HG02938 (cell line): Measurements from ENCODE around the gene RGS12.

ENCODE experiments used
- ATAC-seq: cut with Tn5 transposase; IDR thresholded peaks from one replicate; pipeline ENCODE4 v1.9.1; 2021; ENCODE audit warnings: mild to moderate bottlenecking, moderate library complexity; ENCODE audit not compliant: unreplicated experiment

RGS12 gene

DNA sequence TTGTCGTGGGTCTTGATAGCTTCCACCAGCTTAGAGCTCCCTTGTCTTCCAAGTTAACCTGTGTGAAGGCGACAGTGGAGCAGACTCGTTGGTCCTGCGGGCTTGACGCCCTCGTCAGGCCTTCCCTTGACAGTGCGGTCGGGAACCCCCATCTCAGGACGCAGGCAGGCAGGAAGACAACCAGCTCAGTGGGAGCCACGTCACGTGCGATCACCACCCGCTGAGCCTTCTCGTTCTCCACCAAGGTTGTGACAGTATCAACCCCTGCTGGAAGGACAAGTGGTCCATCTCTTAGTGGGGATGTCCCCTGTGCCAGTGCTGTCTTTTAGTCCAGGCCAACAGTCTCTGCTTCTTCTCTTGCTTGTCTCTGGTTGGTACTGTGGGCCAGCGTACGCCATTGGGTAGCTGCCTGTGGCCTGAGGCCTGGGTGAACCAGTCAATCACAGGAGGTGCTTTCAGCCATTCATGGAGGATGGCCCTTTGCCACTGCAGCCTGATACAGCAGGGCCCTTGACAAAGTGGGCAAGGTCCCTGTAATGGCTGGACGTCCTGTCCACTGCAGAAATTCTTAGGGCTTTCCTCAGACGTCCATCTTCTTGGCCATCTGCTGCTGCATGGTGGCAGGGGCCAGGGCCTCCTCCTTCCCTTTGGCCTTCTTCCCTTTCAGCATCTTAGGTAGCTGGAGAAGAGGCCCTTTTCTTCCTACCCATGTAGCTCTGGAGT is 31.4 kb downstream of the RGS12 start:
- ATAC-seq = no peak

DNA sequence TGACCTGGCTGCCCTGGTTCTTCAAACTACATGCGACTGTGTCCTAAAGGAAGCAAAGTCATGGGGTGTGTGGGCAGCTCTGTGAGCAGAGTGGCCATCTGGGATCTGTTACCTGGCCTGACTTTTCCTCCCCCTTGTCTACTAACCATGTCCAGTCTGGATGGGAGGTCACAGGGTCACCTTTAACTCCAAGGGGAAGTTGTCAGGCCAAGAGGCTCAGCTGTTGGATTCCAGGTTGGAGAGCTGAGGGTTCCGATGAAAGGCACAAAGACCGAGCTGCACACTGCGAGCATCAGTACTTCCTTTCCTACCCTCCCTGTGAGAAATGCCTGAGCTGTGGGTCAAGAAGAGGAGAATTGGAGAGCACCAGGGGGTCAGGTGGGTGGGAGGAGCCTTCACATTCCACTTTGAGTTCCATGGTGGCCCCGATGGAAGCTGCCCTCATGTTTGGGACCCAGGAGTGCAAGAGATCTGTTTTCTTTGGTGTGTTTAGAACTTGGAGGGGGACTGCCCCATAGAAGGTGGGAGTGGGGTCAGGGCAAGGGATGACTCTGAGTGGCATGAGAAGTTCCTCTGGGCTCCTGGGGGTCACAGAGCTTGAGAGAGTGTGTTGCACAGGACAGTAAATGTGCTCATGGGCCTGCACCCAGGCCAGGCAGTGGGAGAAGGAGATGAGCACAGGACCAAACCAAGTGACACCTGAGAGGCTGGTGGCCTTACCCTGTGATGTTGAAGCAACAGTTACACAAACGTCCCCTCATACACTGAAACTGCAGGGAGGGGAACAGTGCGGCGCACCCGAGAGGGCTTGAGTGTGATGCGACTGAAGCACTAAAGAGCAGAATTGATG is 36.2 kb downstream of the RGS12 start:
- ATAC-seq = no peak

DNA sequence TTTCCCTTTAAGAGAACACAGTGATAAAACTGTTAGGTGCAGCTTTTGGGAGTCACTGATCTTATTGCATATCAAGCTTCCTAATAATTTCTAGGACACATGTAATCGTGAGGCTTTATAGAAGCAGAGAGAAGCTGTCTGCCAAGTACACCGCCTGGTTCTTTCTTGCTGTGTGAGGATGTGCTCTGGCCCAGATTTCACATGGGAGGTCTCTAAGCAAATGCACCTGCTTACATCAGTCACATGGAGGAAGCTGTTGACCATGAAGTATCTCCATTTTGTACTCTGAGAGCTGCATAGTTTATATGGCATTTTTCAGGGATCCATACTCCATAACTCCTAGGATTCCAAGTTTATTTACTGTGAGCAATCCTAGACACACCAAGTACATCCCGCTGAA is 37.1 kb downstream of the RGS12 start:
- no peak for ATAC-seq

DNA sequence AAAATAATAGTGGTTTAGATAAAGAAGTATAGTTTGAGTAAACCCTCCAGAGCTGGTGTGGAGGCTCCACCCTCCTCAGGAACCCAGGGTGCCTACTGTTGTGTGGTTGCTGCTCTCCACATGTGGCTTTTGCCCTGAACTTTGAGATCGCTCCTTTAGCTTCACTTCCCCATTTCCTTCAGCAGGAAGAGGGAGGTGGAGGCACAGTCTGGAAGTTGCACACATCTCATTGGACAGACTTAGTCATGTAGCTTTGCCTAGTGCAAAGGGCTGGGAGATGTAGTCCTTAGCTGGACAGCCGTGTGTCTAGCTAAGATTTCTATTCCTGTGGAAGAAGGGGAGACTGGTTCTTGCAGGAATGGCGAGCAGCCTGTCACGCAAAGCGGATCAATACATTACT is 37.9 kb downstream of the RGS12 start:
- ATAC-seq = no peak

DNA sequence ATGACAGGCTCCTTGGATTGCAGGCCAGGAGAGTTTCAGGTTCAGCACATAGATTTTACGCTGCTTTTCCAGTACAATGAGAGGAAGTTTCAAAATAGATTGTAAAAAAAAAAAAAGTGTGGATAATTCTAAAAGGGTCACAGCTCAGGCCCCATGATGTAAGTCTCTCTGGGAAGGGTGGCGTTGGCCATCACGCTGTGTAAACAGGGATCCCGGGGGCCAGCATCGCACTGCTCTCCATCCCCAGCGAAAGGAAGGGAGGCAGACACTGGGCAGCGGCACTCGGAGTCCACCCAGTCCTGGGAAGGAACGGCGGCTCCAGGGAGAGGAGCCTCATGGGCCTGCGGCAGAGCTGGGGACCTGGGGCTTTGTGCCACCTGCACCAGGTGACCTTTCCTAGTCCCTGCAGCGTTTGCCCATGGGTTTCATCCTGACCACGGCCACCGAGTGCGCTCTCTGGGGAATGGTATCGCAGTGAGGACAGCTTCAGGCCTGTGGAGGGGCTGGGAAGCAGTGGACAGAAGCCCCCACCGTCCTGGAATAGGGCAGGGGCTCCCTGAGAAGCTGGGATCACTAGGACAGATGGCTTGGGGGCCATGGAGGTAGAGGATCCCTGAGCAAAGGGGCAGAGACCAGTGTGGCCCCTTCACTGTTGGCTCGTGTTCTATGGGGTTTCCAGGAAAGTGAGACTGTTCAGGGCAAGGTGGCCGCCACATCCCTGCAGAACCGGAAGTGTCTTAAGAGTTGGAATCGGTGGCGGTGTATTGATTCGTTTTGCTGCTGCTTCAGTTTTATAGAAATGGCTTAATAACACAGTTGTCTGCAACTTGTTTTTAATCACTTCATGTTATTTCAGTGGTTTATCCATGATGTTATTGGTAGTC is 38.9 kb downstream of the RGS12 start:
- ATAC-seq = no peak

DNA sequence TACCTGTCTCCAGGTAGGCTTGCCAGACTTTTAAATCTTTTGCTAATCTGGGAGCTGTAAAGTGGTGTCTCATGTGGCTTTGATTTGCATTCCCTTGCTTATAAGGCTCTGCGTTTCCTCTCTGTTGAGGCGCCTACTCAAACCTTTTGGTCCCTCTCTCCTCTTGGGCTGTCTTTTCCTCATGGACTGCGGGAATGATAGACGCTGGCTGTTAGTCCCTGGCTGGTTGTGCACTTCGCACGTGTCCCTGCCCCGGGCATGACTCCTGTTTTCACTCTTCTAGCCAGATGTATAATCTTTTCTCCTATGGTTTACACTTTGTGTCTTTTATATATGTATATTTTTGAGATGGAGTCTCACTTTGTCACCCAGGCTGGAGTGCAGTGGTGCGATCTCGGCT is 39.7 kb downstream of the RGS12 start:
- no peak for ATAC-seq

DNA sequence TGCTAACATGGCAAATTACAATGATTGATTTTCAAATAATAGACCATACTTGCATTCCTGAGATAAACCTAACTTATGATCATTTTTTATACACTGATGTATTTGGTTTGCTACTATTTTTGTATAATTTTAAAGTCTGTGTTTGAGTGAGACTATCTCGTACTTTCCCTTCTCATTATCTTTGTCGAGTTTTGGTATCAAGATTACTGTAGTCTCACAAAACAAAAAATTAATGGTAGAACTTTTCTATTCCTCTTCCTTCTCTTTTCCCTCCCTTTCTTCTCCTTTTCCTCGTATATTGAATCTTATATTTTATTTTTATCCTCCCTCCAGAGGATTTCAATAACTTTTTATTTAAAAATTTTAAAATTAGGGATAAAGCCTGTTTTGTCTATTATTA is 41.5 kb downstream of the RGS12 start:
- ATAC-seq = no peak

DNA sequence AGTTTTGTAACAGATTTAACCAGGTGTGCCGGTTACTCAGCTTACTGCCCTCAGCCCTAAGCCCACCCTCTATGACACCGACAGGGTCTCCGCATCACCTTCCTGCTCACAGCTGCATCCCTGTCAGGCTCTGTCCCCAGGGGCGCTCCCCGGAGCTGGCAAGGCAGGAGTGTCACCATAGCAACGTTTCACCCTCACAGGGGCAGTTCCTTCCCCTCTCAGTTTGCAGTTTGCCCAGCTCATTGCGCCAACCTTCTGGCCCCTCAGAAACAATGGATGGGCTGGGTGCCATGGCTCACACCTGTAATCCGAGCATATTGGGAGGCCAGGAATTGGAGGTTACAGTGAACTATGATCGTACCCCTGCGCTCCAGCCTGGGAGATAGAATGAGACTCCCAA is 42.6 kb downstream of the RGS12 start:
- no peak for ATAC-seq

DNA sequence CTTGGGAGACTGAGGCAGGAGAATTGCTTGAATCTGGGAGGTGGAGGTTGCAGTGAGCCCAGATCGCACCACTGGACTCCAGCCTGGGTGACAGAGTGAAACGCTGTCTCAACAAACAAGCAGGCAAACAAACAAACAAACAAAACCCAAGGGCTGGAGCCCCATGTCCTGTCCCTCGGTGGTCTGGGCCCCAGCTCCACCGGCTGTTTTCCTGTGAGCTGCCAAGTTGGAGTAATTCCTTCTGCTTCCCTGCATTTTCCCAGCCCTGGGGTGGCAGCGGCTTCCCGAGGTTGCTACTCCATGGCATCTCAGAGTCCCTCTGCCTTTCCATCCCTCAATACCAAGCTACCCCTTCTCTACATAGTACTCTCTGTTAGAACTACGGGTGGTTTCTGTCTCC is 43.2 kb downstream of the RGS12 start:
- no peak for ATAC-seq

DNA sequence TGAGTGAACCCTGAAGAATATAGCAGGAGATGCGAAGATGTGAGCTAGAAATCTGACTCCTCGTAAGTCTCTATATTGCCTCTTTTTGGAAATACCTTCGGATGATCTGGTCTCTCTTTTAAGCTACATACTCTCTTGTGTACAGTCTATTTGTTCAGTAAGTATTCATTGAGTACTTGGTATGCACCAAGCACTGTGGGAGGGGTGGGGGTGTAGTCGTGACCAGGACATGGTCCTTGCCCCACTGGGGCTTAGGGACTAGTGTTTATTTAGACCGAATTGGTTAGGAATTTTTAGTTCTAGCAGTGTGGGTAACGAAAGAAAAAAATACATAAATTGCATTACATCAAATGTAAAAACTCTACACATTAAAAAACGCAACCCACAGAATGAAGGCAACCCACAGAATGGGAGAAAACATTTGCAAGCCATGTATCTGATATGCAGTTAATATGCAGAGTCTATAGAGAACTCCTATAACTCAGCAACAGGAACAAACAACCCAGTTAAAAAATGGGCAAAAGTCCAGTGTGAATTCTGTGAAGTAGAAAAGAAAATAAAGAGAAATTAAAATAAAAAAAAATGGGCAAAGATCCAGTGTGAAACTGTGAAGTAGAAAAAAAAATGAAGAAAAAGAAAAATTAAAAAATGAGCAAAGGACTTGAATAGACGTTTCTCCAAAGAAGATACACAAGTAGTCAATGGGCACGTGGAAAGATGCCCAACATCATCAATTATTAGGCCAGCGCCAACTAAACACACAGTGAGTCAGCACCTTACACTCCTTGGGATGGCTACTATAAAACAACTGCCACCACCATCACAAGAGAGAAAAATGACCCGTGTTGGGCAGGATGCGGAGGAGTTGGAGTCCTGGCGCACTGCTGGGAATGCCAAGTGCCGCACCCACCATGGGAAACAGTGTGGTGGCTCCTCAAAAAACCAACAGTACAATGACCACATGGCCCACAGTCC is 43.8 kb downstream of the RGS12 start:
- no peak for ATAC-seq

DNA sequence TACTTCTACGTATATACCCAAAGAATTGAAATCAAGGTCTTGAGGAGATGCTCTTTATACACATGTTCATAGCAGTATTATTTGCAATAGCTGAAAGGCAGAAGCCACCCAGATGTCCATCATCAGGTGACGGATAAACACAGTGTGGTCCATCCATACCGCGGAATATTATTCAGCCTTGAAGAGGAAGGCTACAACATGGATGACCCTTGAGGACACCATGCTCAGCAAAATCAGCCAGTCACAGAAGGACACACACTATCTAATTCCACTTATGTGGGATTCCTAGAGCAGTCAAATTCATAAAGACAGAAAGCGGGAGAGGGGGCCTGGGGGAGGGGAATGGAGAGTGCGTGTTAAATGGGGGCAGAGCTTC is 44.5 kb downstream of the RGS12 start:
- ATAC-seq = no peak

DNA sequence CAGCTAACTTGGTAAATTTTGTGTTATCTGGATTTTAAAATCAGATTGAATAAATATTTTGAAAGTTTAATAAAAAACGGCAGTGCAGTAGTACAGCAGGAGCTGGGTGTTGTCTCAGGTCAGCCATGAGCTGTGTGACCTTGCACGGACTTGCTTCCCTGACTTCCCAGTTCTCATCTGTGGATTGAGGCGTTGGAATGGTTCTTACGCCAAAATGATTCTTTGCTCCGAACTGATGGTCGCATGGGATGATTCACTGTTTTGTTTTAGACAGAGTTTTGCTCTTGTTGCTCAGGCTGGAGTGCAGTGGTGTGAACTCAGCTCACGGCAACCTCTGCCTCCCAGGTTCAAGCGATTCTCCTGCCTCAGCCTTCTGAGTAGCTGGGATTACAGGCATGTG is 45.0 kb downstream of the RGS12 start:
- ATAC-seq = no peak

DNA sequence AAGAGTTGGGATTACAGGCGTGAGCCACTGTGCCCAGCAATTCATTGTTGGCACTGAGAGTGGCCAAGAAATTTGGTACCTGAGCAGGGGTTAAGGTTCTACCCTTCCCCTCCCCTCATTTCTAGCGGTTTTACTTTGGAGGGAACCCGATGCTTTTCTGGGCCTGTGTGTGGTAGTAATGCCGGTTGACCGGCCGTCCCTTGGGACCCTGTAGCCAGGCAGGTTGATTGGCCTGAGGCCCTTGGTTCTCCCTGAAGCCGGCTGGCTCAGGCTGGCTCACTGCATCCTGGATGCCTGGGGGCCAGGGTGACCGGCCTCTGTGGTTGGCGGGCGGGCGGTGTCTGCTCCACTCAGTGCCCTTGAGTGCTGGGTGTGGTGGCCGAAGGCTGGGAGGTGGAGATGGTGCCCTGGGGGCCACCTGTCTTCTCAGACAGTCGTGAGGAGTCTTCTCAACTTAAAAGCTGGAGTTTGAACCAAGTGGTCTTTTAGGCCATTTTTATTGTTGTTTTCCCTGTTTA is 45.6 kb downstream of the RGS12 start:
- ATAC-seq = no peak

DNA sequence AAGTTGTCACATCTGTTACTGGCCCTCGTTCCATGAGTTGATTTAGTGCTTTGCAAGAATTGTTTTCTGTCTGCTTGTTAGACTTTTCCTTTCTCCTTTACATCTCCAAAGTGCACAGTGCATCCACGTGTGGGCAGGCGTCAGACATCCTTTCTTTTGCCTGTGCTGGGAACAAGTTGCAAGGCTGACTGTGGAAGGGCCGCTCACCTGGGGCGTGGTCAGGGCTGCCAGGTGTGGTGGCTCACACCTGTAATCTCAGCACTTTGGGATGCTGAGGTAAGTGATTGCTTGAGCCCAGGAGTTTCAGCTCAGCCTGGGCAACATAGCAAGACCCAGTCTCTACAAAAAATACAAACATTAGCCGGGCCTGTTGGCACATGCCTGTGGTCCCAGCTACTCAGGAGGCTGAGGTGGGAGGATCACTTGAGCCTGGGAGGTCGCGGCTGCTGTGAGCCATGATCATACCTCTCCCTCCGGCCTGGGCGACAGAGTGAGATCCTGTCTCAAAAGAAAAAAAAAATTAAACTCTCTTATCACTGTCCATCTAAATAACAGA is 46.2 kb downstream of the RGS12 start:
- ATAC-seq = no peak

DNA sequence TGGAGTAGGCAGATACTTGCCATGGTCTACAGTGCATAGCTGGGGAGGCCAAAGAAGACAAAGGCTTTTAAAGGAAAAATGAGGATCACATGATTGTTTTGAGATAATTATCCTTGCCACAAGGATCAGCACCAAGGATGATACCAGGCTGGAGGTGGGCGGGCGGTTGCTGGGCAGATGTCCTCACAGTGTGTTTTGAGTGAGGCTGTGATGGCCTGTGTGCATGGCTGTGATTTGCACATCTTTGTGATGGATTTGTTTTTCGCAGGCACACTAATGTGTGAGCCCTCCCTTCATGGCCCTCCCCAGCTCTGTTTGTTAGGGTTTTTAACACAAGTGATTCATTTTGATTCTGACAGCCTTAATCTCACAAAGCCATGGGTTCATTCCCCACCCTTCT is 46.8 kb downstream of the RGS12 start:
- no peak for ATAC-seq

DNA sequence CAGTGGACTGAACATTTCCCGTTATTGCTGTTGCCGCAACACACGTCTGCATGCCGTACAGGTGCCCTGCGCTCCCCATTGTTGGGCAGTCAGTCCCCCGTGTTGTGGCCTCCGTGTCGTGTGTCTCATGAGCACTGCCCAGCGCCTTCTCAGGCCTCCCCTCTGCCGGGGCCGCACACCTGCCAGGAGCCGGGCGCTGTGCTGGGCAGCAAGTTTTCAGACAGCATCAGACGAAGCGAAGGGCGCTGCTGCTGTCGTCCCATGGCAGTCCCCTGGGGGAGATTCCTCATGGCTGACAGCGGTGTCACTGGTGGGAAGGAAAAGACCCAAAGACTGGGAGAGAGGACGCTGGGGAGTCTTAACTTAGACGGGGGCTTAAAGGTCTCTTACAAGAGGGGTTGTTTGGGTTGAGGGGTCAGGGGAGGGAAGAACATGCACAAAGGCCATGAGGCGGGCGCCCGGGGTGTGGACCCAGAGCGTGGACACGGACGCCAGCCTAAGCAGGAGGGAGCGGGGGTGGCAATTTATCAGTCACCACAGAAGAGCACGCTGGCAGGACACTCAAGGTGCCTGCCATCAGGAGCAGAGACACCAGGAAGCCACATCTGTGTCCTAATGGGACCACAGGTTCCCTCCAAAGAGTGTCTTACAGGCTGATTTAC is 47.3 kb downstream of the RGS12 start:
- no peak for ATAC-seq

DNA sequence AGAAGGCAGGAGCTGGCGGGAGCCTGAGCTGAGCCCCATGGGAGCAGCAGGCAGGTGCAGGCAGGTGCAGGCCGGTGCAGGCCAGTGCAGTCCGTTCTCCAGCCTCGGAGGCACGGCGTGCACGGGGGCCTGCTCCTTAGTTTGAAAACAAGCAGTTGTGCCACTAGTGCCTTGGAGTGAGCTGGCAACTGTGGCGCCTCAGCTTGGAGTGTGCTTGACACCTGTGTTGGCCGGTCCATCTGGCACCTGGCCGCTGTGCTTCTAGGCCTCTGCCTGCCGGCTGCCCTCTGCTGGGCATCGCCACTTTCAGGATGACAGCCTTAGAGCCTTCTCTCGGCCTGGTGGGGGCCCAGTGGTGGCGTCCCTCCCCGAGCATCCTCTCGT is 47.9 kb downstream of the RGS12 start:
- no peak for ATAC-seq

DNA sequence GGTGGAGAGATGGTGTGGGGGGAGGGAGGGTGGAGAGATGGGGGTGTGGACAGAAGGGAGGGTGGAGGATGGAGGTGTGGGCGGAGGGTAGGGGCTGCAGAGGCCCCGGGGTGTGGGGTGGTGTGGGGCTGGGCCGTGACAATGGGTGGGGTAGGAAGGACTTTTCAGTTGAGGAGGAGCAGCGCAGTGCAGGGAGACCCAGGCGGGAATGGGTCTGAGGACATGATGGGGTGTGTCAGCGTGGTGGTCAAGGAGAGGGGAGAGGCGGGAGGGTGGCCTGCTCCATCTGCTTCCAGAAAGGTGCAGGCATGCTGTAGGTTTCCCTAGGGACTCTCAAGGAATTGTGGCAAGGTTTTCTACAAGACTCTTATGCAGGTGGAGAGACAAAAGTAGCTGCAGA is 48.9 kb downstream of the RGS12 start:
- ATAC-seq = no peak

DNA sequence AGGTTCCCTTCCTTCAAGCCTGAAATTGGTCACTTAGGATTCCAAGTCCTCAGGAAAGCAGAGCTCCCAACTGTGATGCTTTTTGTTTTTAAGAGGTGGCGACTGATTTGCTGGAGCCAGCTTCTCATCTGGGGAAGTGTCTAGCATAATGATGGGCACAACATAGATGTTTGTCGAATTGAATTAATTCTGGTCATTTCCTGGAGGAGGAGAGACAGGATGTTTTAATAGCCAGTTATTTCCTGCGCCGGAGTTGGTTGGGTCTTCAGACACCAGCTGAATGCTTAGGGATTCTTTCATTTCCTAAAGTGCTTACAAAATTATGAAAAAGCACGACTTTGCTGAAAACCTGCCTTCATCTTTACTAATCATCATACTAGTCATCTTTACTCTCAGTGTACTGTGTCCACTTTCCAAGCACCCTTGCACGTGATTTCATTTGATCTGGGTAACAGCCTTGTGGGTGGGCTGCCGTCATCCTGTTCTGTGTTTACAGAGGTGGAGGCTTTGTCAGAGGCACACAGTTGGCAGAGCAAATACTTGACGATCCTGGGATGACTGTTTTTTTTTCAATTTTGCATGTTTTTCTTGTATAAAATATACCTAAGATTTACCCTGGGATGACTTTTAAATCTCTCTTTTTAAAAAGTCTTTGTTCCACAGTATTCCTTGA is 49.5 kb downstream of the RGS12 start:
- ATAC-seq = no peak
